WERI-Rb-1 (cell line): Measurements from ENCODE around the gene RPS6KC1.
"Not testable (repeated sequence)": the region's sequence is repeated elsewhere in the genome, so short reads cannot be mapped to it uniquely, and the experiment has no call there.

Source experiments
- DNase-seq: peaks from one replicate; pipeline ENCODE4 v3.0.0-alpha.2; 2020
- H3K27ac ChIP-seq: fragments of 250-450 bp; sonication (Bioruptor Pico); 2 replicates; pipeline ENCODE4 v1.5.1; 2020; ENCODE audit warnings: mild to moderate bottlenecking, moderate library complexity
- H3K27me3 ChIP-seq: fragments of 250-450 bp; sonication (Bioruptor Pico); 2 replicates; pipeline ENCODE4 v1.5.1; 2021; ENCODE audit warnings: mild to moderate bottlenecking, low read depth, moderate library complexity; ENCODE audit not compliant: insufficient read depth, severe bottlenecking
- H3K36me3 ChIP-seq: fragments of 250-450 bp; sonication (Bioruptor Pico); 2 replicates; pipeline ENCODE4 v1.5.1; 2020; ENCODE audit warnings: mild to moderate bottlenecking, moderate library complexity
- H3K4me3 ChIP-seq: 2 replicates; pipeline ENCODE4 v1.5.1; 2011; ENCODE audit warnings: low read depth, mild to moderate bottlenecking, control low read depth, low read length
- H3K9me3 ChIP-seq: fragments of 250-450 bp; sonication (Bioruptor Pico); 2 replicates; pipeline ENCODE4 v1.5.1; 2021; ENCODE audit warnings: mild to moderate bottlenecking, moderate library complexity; ENCODE audit not compliant: severe bottlenecking
- TF ChIP-seq, protein P1 (sequence below): IDR thresholded peaks from 2 replicates; pipeline ENCODE4 v1.5.1; 2011; ENCODE audit warnings: low read depth, mild to moderate bottlenecking, control low read depth, inconsistent platforms, low read length

The RPS6KC1 gene

DNA sequence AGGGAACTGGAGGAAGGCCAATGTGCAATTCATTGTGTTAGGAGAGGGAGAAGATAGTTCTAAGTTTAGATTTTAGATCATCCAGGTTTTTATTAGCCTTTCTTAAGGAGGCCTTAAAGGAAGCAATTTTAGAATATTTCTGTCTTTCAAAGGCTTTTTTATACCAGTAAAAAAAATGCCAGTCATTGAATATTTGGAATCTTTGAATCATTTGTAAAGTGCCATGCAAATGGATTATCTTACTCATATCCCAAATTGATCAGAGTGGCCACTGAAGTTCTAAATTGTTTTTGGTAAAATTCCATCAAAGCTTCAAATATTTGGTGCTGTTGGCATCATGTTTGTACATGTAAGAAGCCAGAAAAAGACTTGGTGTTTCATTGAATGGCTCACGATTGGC, 244.8 kb downstream of the RPS6KC1 start:
- H3K36me3 ChIP-seq, result no peaks in the 10 kb centered on the region
- no peaks in the 10 kb centered on the region for H3K9me3 ChIP-seq
- TF ChIP-seq, protein P1, sequence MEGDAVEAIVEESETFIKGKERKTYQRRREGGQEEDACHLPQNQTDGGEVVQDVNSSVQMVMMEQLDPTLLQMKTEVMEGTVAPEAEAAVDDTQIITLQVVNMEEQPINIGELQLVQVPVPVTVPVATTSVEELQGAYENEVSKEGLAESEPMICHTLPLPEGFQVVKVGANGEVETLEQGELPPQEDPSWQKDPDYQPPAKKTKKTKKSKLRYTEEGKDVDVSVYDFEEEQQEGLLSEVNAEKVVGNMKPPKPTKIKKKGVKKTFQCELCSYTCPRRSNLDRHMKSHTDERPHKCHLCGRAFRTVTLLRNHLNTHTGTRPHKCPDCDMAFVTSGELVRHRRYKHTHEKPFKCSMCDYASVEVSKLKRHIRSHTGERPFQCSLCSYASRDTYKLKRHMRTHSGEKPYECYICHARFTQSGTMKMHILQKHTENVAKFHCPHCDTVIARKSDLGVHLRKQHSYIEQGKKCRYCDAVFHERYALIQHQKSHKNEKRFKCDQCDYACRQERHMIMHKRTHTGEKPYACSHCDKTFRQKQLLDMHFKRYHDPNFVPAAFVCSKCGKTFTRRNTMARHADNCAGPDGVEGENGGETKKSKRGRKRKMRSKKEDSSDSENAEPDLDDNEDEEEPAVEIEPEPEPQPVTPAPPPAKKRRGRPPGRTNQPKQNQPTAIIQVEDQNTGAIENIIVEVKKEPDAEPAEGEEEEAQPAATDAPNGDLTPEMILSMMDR, result no peak
- DNase-seq, result no peak
- no peaks in the 10 kb centered on the region for H3K27me3 ChIP-seq
- H3K4me3 ChIP-seq, result no peak overlapping the region
- no peak overlapping the region for H3K27ac ChIP-seq

DNA sequence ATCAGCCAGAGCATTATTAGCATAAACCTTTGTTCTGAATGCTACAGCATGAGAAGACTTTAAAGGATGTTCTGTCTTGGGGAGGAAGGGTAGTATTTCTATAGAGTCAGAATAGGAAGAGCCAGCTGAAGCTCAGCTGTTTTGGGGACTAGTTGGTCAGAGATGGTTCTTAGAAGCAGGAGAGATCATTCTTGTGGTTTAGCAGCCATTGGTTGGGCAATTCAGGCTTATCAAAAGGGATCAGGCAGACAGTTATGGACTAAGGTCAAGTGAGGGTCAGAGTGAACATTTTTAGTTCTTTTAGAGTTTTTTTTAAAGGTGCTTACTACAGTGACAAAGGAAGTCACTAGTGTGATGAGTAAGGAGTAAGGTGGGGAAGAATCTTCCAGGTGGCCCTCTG, 245.5 kb downstream of the RPS6KC1 start:
- TF ChIP-seq, protein P1, result no peak
- Histone ChIP-seq H3K27ac (no peak overlapping the region), H3K9me3 (no peaks in the 10 kb centered on the region), H3K36me3 (no peaks in the 10 kb centered on the region), H3K27me3 (no peaks in the 10 kb centered on the region), H3K4me3 (no peak overlapping the region)
- DNase-seq, result no peak

DNA sequence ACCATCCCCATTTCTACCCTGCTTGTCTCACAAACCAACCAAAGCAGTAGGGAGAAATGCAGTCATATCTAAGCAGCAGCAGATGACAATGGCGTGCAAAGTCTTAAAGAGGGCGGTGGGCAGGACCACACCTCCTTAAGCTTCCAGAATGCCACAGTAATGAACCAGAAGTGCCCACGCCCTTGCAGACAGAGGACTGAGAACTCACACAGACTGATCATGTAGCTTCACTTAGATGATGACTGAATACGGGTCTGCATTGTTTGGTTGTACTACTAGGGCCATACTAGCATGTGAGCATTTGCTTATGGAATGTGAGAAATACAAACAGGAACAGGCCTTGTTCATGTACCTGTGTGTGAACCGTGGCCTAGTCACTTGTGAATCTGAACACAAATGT, 246.0 kb downstream of the RPS6KC1 start:
- H3K27ac ChIP-seq, result no peak overlapping the region
- H3K9me3 ChIP-seq, result no peaks in the 10 kb centered on the region
- no peak for DNase-seq
- H3K27me3 ChIP-seq, result no peaks in the 10 kb centered on the region
- H3K36me3 ChIP-seq, result no peaks in the 10 kb centered on the region
- TF ChIP-seq, protein P1, result no peak
- no peak overlapping the region for H3K4me3 ChIP-seq

DNA sequence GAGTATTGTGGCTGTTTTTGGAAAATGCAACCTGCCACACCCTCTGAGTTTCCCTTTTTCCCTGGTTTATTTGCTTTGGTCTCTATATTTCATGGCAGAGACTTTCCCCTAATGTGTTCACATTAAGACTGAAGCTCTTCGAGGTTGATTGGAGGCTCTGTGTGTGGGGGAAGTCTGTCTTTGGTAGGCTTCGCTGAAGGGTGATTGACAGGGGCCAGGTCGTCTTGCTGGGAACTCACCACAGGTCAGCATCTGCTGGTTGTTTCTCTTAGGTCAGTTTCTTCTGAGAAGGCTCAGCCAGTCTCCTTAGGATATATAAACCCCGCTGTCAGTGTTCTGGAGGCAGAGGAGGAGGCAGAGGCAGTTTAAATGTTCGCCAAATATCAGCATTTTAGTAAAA, 249.4 kb downstream of the RPS6KC1 start:
- DNase-seq, result no peak
- Histone ChIP-seq H3K9me3 (no peaks in the 10 kb centered on the region), H3K36me3 (no peaks in the 10 kb centered on the region), H3K27me3 (no peaks in the 10 kb centered on the region), H3K27ac (no peak overlapping the region), H3K4me3 (no peak overlapping the region)
- TF ChIP-seq, protein P1, result no peak

DNA sequence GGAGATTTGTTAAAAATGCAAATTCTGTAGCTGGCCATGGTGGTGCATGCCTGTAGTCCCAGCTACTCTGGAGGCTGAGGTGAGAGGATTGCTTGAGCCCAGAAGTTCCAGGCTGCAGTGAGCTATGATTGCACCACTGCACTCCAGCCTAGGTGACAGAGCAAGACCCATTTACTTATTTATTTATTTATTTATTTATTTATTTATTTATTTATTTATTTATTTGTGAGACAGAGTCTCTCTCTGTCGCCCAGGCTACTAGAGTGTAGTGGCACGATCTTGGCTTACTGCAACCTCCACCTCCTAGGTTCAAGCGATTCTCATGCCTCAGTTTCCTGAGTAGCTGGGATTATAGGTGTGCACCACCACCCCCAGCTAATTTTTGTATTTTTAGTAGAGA, 250.5 kb downstream of the RPS6KC1 start:
- not testable (repeated sequence) for H3K36me3 ChIP-seq, H3K27ac ChIP-seq, H3K4me3 ChIP-seq, H3K27me3 ChIP-seq, DNase-seq, H3K9me3 ChIP-seq

DNA sequence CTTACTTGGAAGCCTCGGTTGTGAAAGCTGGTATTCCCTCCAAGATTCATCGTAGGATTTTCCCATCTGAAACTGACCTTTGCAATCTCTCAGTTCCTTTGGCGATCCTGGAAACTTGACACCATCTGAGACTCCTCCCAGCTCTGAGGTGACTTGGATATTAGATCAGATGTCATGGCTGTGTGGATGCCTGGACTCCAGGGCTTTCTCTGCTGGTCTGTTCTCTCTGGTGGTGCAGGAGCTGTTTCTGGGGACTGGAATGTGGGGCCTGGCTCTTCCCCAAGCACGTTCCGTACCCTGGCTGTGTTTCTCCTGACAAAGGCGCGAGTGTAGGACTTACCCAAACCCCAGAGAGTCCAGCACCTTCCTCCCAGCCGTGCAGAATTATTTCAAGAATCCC, 252.2 kb downstream of the RPS6KC1 start:
- no peak for DNase-seq
- no peaks in the 10 kb centered on the region for H3K36me3 ChIP-seq
- no peak overlapping the region for H3K4me3 ChIP-seq
- H3K9me3 ChIP-seq, result no peaks in the 10 kb centered on the region
- TF ChIP-seq, protein P1, result no peak
- no peaks in the 10 kb centered on the region for H3K27me3 ChIP-seq
- H3K27ac ChIP-seq, result no peak overlapping the region
